ENCODE data around the gene GCN1.

DNA sequence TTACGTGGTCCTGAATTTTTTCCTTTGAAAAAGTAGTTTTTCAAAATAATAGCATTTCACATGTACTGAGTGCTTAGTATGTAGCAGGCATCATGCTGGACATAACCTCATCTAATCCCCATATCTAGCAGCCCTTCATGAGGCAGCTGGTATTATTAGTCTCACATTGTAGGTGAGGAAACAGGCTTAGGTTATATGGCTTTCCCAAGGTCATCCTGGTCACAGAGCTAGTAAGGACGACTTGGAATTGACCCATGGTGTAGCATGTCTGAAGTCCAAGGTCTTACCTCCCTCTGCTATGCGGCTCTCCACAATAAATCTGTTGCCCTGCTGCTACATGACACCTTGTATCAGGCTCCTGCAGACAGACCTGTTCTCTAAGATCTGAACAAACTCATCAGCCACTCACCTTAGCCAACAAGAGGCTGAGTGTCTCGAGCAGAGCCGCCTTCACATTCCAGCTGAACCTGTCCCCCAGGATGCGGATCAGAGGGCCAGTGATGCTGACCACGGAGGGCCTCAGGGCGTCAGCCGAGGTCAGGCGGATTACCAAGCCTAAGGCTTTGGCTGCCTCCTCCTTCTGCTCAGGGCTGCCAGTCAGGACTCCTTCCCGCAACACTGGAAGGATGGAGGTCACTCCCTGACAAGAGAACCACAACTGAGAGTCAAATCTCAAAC lies 58.3 kb downstream of the GCN1 start:
- no peak for TF ChIP-seq CTCF (IDR thresholded peaks at IDR 0.05)
- TF ChIP-seq POLR2A (IDR thresholded peaks at IDR 0.05) = no peak
